Fibroblast of peridontal ligament (primary cell): ENCODE results near the gene PTCH1.
A peak's percentile ranks its signal among the peaks of the same experiment; 100 is the strongest.

Experiments
- DNase-seq: peaks from one replicate; pipeline ENCODE4 v3.0.0-alpha.2; 2010; ENCODE audit errors: extremely low read depth

PTCH1 gene

DNA sequence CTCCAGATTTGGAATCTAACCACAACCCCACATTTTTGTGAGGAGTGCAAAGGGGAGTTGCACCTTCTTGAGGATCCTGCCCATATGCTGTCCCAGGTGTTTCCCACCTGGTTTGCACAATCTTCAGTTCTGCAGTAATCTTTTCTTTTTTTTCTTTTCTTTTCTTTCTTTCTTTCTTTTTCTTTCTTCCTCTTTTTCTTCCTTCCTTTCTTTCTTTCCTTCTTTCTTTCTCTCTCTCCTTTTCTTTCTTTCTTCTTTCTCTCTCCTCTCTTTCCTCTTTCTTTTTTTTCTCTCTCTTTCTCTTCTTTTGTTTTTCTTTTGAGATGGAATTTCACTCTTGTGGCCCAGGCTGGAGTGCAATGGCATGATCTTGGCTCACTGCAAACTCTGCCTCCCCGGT is 109.2 kb downstream of the PTCH1 start:
- no peak for DNase-seq

- peak; percentile 75 for DNase-seq
These were observed 110.7 kb downstream of the PTCH1 start for GRCh38 chr9:95406121-95406520.

GRCh38 chr9:95399261-95399660 is 117.5 kb downstream of the PTCH1 start:
- no peak for DNase-seq
